ENCODE results near the gene ELMO3. TPM values are rescaled to one million over a fixed set of nuclear protein-coding genes. Genes with fewer than 3 reads are reported as not detected.

Gene ELMO3
- total and polyA plus RNA-seq, 2 donors (not counting 1 experiment from before 2014, with no cell fraction given): 0.33 to 0.36 TPM

GRCh38 chr16:67157106-67157748, 41.7 kb upstream of the ELMO3 start:
- no peaks in the 10 kb centered on the region for H3K79me2 ChIP-seq (ENCODE audit: control insufficient read depth, insufficient read depth, low read length)
- H3K4me3 ChIP-seq (replicated peaks in 1 of 4; ENCODE audit: control extremely low read depth in 1 of 4, insufficient read depth in 1 of 4, low read depth in 3 of 4, low read length in 4 of 4): no peak overlapping the region
- DNase-seq (ENCODE audit: low read depth in 2 of 2): no peak
- H4K20me1 ChIP-seq (ENCODE audit: control insufficient read depth, extremely low read depth, insufficient read depth, low read length): no peaks in the 10 kb centered on the region
- TF ChIP-seq CTCF (conservative IDR thresholded peaks at IDR 0.05 in 1 of 2, IDR thresholded peaks at IDR 0.05 in 1 of 2; ENCODE audit: low read depth in 1 of 2, low read length in 2 of 2) (no peak), EZH2 (IDR thresholded peaks at IDR 0.05; ENCODE audit: low read length, missing control alignments) (no peak)
- no peak overlapping the region for H3K9ac ChIP-seq (ENCODE audit: insufficient read depth, low read length)
- no peak overlapping the region for H3K4me2 ChIP-seq (ENCODE audit: extremely low read depth, insufficient read depth, low read length)
- no peak overlapping the region for H2AFZ ChIP-seq (ENCODE audit: low read length)
- peaks cover 3% of the 10 kb centered on the region for H3K36me3 ChIP-seq (ENCODE audit: control insufficient read depth, insufficient read depth, low read length)
- no peaks in the 10 kb centered on the region for H3K9me3 ChIP-seq (ENCODE audit: control insufficient read depth, insufficient read depth, low read depth, low read length)
- peaks cover 4% of the 10 kb centered on the region for H3K4me1 ChIP-seq (ENCODE audit: control insufficient read depth, extremely low read depth, insufficient read depth, low read length)
- no peaks in the 10 kb centered on the region for H3K27me3 ChIP-seq (ENCODE audit: control insufficient read depth, insufficient read depth, low read length)
- no peak overlapping the region for H3K27ac ChIP-seq (ENCODE audit: insufficient read depth, low read length)

- Histone ChIP-seq H3K4me3 (replicated peaks in 1 of 4; ENCODE audit: control extremely low read depth in 1 of 4, insufficient read depth in 1 of 4, low read depth in 3 of 4, low read length in 4 of 4) (no peak overlapping the region), H3K27me3 (ENCODE audit: control insufficient read depth, insufficient read depth, low read length) (peaks cover 2% of the 10 kb centered on the region), H3K9me3 (ENCODE audit: control insufficient read depth, insufficient read depth, low read depth, low read length) (no peaks in the 10 kb centered on the region), H3K9ac (ENCODE audit: insufficient read depth, low read length) (no peak overlapping the region), H3K4me1 (ENCODE audit: control insufficient read depth, extremely low read depth, insufficient read depth, low read length) (peaks cover 4% of the 10 kb centered on the region), H3K27ac (ENCODE audit: insufficient read depth, low read length) (no peak overlapping the region), H3K4me2 (ENCODE audit: extremely low read depth, insufficient read depth, low read length) (no peak overlapping the region), H4K20me1 (ENCODE audit: control insufficient read depth, extremely low read depth, insufficient read depth, low read length) (no peaks in the 10 kb centered on the region), H3K79me2 (ENCODE audit: control insufficient read depth, insufficient read depth, low read length) (no peaks in the 10 kb centered on the region), H2AFZ (ENCODE audit: low read length) (no peak overlapping the region), H3K36me3 (ENCODE audit: control insufficient read depth, insufficient read depth, low read length) (peaks cover 3% of the 10 kb centered on the region)
- TF ChIP-seq CTCF (conservative IDR thresholded peaks at IDR 0.05 in 1 of 2, IDR thresholded peaks at IDR 0.05 in 1 of 2; ENCODE audit: low read depth in 1 of 2, low read length in 2 of 2) (no peak), EZH2 (IDR thresholded peaks at IDR 0.05; ENCODE audit: low read length, missing control alignments) (no peak)
- DNase-seq (ENCODE audit: low read depth in 2 of 2): no peak
Measured at GRCh38 chr16:67157892-67158635, 40.9 kb upstream of the ELMO3 start.

Measured in fibroblast of lung (primary cell).